CD14-positive monocyte (primary cell): ENCODE measurements around the gene THSD4. TPM values are rescaled to one million over a fixed set of nuclear protein-coding genes. Genes with fewer than 3 reads are reported as not detected.

Source experiments
- DNase-seq, 3 donors: peaks; one replicate each; pipeline ENCODE4 v3.0.0-alpha.2; 2011 to 2022
- H2AFZ ChIP-seq: 2 replicates; pipeline ENCODE4 v1.6.0; 2012; ENCODE audit warnings: mild to moderate bottlenecking, low read depth, low read length, inconsistent platforms; ENCODE audit not compliant: insufficient read depth, poor library complexity, severe bottlenecking
- H3K27ac ChIP-seq, 2 donors: 1 replicate in 1 of 2; 2 replicates in 1 of 2; pipeline ENCODE4 v1.5.1; 2012 to 2013; ENCODE audit warnings: low read length in 2 of 2, control low read depth in 1 of 2, inconsistent platforms in 1 of 2, low read depth in 1 of 2, mild to moderate bottlenecking in 1 of 2
- H3K27me3 ChIP-seq, 2 donors: one replicate each; pipeline versions ENCODE4 v1.6.0 to v1.6.1; 2011 to 2013; ENCODE audit warnings: low read length in 2 of 2; ENCODE audit not compliant: control insufficient read depth in 2 of 2, insufficient read depth in 2 of 2
- H3K36me3 ChIP-seq, 2 donors: replicated peaks in 1 of 2; 1 replicate in 1 of 2; 2 replicates in 1 of 2; pipeline versions ENCODE4 v1.5.1 to v1.6.1; 2012 to 2013; ENCODE audit warnings: low read length in 2 of 2, control low read depth in 1 of 2, inconsistent platforms in 1 of 2, mild to moderate bottlenecking in 1 of 2; ENCODE audit not compliant: insufficient read depth in 2 of 2, control insufficient read depth in 1 of 2
- H3K4me1 ChIP-seq, 2 donors: 1 replicate in 1 of 2; 2 replicates in 1 of 2; pipeline versions ENCODE4 v1.5.1 to v1.6.1; 2012 to 2013; ENCODE audit warnings: low read length in 2 of 2, control low read depth in 1 of 2, inconsistent platforms in 1 of 2, mild to moderate bottlenecking in 1 of 2, moderate library complexity in 1 of 2; ENCODE audit not compliant: insufficient read depth in 2 of 2, control insufficient read depth in 1 of 2
- H3K4me2 ChIP-seq: replicated peaks from 2 replicates; pipeline ENCODE3; 2012; ENCODE audit warnings: low read length, moderate library complexity, mild to moderate bottlenecking; ENCODE audit not compliant: poor library complexity, severe bottlenecking; ENCODE audit errors: extremely low read depth
- H3K4me3 ChIP-seq, 3 experiments: fragments of 200-600 bp in 1 of 3; sonication (generic) in 1 of 3; replicated peaks in 1 of 3; 1 replicate in 2 of 3; 2 replicates in 1 of 3; pipeline ENCODE4 v1.5.1; 2011 to 2013; ENCODE audit warnings: low read length in 3 of 3, mild to moderate bottlenecking in 3 of 3, control low read depth in 2 of 3, low read depth in 2 of 3, inconsistent platforms in 1 of 3, moderate library complexity in 1 of 3
- H3K79me2 ChIP-seq: 2 replicates; pipeline ENCODE4 v1.6.0; 2012; ENCODE audit warnings: mild to moderate bottlenecking, control low read depth, inconsistent platforms, low read length, moderate library complexity; ENCODE audit not compliant: insufficient read depth
- H3K9ac ChIP-seq: 2 replicates; pipeline ENCODE4 v1.6.0; 2017; ENCODE audit warnings: low read length, mild to moderate bottlenecking; ENCODE audit not compliant: insufficient read depth, poor library complexity, severe bottlenecking
- H3K9me3 ChIP-seq, 2 donors: replicated peaks in 1 of 2; 1 replicate in 1 of 2; 2 replicates in 1 of 2; pipeline versions ENCODE4 v1.5.1 to v1.6.1; 2012 to 2013; ENCODE audit warnings: low read length in 2 of 2, control low read depth in 1 of 2; ENCODE audit not compliant: control insufficient read depth in 1 of 2, insufficient read depth in 1 of 2
- H4K20me1 ChIP-seq: 2 replicates; pipeline ENCODE4 v1.6.0; 2012; ENCODE audit warnings: mild to moderate bottlenecking, low read length, control low read depth, moderate library complexity; ENCODE audit not compliant: insufficient read depth
- H3K27ac Mint-ChIP-seq, 7 donors: one replicate each; pipeline ENCODE4 v1.8.0; 2020; ENCODE audit warnings: mild to moderate bottlenecking in 7 of 7, mixed read lengths in 7 of 7, moderate library complexity in 6 of 7, inconsistent platforms in 2 of 7
- H3K27me3 Mint-ChIP-seq, 3 donors: one replicate each; pipeline ENCODE4 v1.8.0; 2021 to 2022; ENCODE audit warnings: low read depth in 3 of 3, mild to moderate bottlenecking in 3 of 3, mixed read lengths in 3 of 3, moderate library complexity in 3 of 3, inconsistent platforms in 1 of 3
- H3K36me3 Mint-ChIP-seq, 2 donors: one replicate each; pipeline ENCODE4 v1.8.0; 2020; ENCODE audit warnings: mixed read lengths in 2 of 2, inconsistent platforms in 1 of 2, mild to moderate bottlenecking in 1 of 2
- H3K4me1 Mint-ChIP-seq: one replicate; pipeline ENCODE4 v1.8.0; 2020; ENCODE audit warnings: mild to moderate bottlenecking, mixed read lengths
- H3K4me3 Mint-ChIP-seq, 2 donors: one replicate each; pipeline ENCODE4 v1.8.0; 2020; ENCODE audit warnings: mild to moderate bottlenecking in 2 of 2, mixed read lengths in 2 of 2, moderate library complexity in 1 of 2
- H3K9me3 Mint-ChIP-seq, 7 donors: one replicate each; pipeline ENCODE4 v1.8.0; 2020 to 2022; ENCODE audit warnings: mixed read lengths in 7 of 7, mild to moderate bottlenecking in 6 of 7, moderate library complexity in 6 of 7, inconsistent platforms in 2 of 7
- WGBS: methylation state at CpG from one replicate; pipeline ENCODE4 v1.1.5; 2013; ENCODE audit warnings: missing lambda C conversion rate; ENCODE audit not compliant: insufficient coverage; 5-methylcytosine and 5-hydroxymethylcytosine counted together
- intact Hi-C, 2 donors: fragments of 100-400 bp; cut with micrococcal nuclease; formaldehyde crosslinking; loops; one replicate each; pipeline versions ENCODE4 v1.15.0 to v1.15.1; 2023
- polyA plus RNA-seq, 3 donors: library from polyadenylated mRNA; depleted of rRNA in 1 of 3; unstranded in 2 of 3; stranded (reverse) in 1 of 3; fragments of 300-500 nt in 2 of 3; fragments of >200 nt in 1 of 3; fragmentation: Illumina TruSeq in 2 of 3; gene quantifications; 1 replicate in 2 of 3; 2 replicates in 1 of 3; pipeline ENCODE4 v1.2.3, GENCODE V29; 2012 to 2021
- TF ChIP-seq, protein P1 (sequence below): fragments of 200-600 bp; IDR thresholded peaks from one replicate; pipeline ENCODE4 v1.8.0; 2022; ENCODE audit warnings: antibody characterized with exemption, mild to moderate bottlenecking

Gene THSD4
- polyA plus RNA-seq, 3 donors = not detected

DNA sequence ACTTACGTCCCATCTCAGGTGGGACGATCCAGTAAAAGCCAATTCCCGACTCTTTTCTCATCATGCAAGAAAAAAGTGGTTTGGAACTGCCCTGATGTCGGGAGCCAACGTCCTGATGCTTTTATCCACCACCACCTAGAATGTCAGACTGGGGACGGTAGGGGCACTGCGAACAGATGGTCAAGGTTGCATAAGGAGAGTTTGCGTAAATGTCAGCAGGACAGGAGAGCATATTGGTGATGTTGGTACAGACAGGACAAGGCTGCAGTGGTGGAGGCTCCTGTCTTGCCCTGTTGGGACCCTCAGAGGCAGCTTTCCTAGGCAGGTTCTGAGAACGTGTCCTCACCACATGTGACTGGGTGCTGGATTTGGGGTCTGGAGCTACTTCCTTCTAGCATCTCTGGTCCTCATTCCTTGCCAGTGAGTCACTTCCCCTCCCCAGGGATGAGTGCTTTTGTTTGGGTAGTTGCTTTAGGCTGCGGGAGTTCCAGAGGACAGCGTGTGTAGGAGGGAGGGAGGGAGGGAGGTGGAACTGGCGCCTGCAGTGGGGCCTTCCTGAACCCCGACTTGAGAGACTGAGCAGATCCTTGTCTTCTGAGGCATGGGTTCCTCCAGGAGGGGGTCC, 21.0 kb downstream of the THSD4 start:
- no peak overlapping the region for H3K27ac ChIP-seq
- TF ChIP-seq, protein P1, sequence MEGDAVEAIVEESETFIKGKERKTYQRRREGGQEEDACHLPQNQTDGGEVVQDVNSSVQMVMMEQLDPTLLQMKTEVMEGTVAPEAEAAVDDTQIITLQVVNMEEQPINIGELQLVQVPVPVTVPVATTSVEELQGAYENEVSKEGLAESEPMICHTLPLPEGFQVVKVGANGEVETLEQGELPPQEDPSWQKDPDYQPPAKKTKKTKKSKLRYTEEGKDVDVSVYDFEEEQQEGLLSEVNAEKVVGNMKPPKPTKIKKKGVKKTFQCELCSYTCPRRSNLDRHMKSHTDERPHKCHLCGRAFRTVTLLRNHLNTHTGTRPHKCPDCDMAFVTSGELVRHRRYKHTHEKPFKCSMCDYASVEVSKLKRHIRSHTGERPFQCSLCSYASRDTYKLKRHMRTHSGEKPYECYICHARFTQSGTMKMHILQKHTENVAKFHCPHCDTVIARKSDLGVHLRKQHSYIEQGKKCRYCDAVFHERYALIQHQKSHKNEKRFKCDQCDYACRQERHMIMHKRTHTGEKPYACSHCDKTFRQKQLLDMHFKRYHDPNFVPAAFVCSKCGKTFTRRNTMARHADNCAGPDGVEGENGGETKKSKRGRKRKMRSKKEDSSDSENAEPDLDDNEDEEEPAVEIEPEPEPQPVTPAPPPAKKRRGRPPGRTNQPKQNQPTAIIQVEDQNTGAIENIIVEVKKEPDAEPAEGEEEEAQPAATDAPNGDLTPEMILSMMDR = no peak
- no peak overlapping the region for H2AFZ ChIP-seq
- WGBS = 60% methylated on average over 2 of the region's 13 CpGs
- no peak overlapping the region for H3K4me3 ChIP-seq
- no peaks in the 10 kb centered on the region for H3K36me3 Mint-ChIP-seq
- DNase-seq = no peak
- no peaks in the 10 kb centered on the region for H3K79me2 ChIP-seq
- peaks cover 5 to 13% (median 7%) of the 10 kb centered on the region in 3 donors for H3K27me3 Mint-ChIP-seq
- no peaks in the 10 kb centered on the region for H3K4me1 ChIP-seq
- H3K9ac ChIP-seq = no peak overlapping the region
- no peak overlapping the region for H3K27ac Mint-ChIP-seq
- H3K4me1 Mint-ChIP-seq = no peaks in the 10 kb centered on the region
- intact Hi-C loops = no loop called here
- H3K9me3 Mint-ChIP-seq = peaks cover 1 to 10% (median 4%) of the 10 kb centered on the region in 7 donors
- no peaks in the 10 kb centered on the region for H3K36me3 ChIP-seq
- no peaks in the 10 kb centered on the region for H3K9me3 ChIP-seq
- H3K4me2 ChIP-seq = no peak overlapping the region
- no peaks in the 10 kb centered on the region for H4K20me1 ChIP-seq
- H3K27me3 ChIP-seq = no peaks in the 10 kb centered on the region
- no peak overlapping the region for H3K4me3 Mint-ChIP-seq

DNA sequence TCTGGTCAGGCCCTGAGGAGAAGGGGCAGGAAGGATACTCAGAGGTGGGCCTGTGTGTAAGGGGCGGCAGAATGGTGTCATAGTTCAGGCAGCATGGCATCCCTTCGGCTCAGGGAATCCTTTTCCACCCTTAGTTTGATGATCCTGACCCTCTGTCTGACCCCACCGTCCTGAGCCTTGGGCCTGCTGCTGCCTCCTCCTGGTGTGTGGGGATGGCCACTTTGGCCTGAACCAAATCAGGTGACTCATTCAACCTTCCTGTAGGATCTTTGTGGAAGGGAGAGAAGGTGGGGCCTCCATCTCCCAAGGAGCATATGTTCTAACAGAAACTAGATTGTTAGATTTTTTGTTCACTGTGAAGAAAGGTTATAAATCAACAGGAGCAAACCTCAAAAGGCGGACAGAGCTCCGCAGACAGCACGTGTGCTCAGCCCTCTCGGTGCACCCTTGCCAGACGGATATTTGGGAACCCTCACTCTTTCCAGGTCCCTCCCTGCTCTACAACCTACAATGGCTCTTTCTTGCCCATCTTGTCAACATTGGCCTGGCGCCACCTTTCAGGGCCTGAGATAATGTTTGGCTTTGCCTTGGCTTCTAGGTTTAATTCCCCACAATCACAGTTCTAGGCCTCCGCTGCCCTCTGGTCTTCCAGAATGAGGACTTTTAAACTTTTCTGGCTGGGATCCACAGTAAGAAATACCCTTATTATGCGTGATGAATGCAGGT, 21.7 kb downstream of the THSD4 start:
- intact Hi-C loops = no loop called here
- Mint-ChIP-seq H3K4me3 (no peak overlapping the region), H3K4me1 (no peaks in the 10 kb centered on the region), H3K27me3 (peaks cover 5 to 13% (median 6%) of the 10 kb centered on the region in 3 donors), H3K27ac (no peak overlapping the region), H3K36me3 (no peaks in the 10 kb centered on the region), H3K9me3 (peaks cover 1 to 10% (median 4%) of the 10 kb centered on the region in 7 donors)
- no peak for DNase-seq
- Histone ChIP-seq H2AFZ (no peak overlapping the region), H3K79me2 (no peaks in the 10 kb centered on the region), H3K9me3 (no peaks in the 10 kb centered on the region), H3K36me3 (no peaks in the 10 kb centered on the region), H3K4me2 (no peak overlapping the region), H4K20me1 (no peaks in the 10 kb centered on the region), H3K4me3 (no peak overlapping the region), H3K27me3 (no peaks in the 10 kb centered on the region), H3K4me1 (no peaks in the 10 kb centered on the region), H3K27ac (no peak overlapping the region), H3K9ac (no peak overlapping the region)
- TF ChIP-seq, protein P1 = no peak
- 93% methylated on average over 6 of the region's 11 CpGs for WGBS
